Gastrocnemius medialis (tissue), 4 donors: Measurements from ENCODE around the gene WFDC5. TPM values are rescaled to one million over a fixed set of nuclear protein-coding genes. Genes with fewer than 3 reads are reported as not detected.
A peak's percentile ranks its signal among the peaks of the same experiment; 100 is the strongest.

Experiments
- ATAC-seq, 2 donors: fragments of 150-250 bp; one replicate each; pipeline ENCODE4 v1.9.1; 2016
- DNase-seq, 2 donors: peaks; one replicate each; pipeline ENCODE4 v3.0.0-alpha.2; 2019
- H3K27ac ChIP-seq, 4 donors: fragments of 200-600 bp; sonication (generic); 1 replicate in 1 of 4; 2 replicates in 3 of 4; pipeline ENCODE4 v1.5.1; 2016 to 2018; ENCODE audit warnings: mild to moderate bottlenecking in 2 of 4, moderate library complexity in 1 of 4
- H3K27me3 ChIP-seq, 3 donors: fragments of 200-600 bp; sonication (generic) in 2 of 3; 1 replicate in 1 of 3; 2 replicates in 2 of 3; pipeline versions ENCODE4 v1.5.1 to v1.6.0; 2016 to 2019; ENCODE audit warnings: mild to moderate bottlenecking in 1 of 3, moderate library complexity in 1 of 3
- H3K36me3 ChIP-seq, 2 donors: fragments of 200-600 bp; sonication (generic) in 1 of 2; one replicate each; pipeline ENCODE4 v1.5.1; 2017 to 2018
- H3K4me1 ChIP-seq, 2 donors: fragments of 200-600 bp; sonication (generic) in 1 of 2; one replicate each; pipeline ENCODE4 v1.5.1; 2016 to 2017; ENCODE audit warnings: mild to moderate bottlenecking in 2 of 2
- H3K4me3 ChIP-seq, 4 donors: fragments of 200-600 bp; sonication (generic) in 3 of 4; 1 replicate in 1 of 4; 2 replicates in 3 of 4; pipeline ENCODE4 v1.5.1; 2016 to 2019; ENCODE audit warnings: mild to moderate bottlenecking in 2 of 4
- H3K9me3 ChIP-seq, 3 donors: fragments of 200-600 bp; sonication (generic) in 2 of 3; 1 replicate in 1 of 3; 2 replicates in 2 of 3; pipeline ENCODE4 v1.5.1; 2016 to 2019
- POLR2A ChIP-seq, 2 donors: fragments of 450-650 bp; IDR thresholded peaks; one replicate each; pipeline ENCODE4 v1.6.1; 2017; ENCODE audit warnings: antibody characterized with exemption in 2 of 2, mild to moderate bottlenecking in 2 of 2, moderate library complexity in 2 of 2
- in situ Hi-C, 4 donors: fragments of 200-750 bp; cut with MboI; loops; one replicate each; pipeline versions ENCODE4 v1.15.0 to v1.8.0; 2017; ENCODE audit warnings: low sequenced_read_pairs in 4 of 4
- intact Hi-C: fragments of 100-400 bp; cut with DNase I; formaldehyde crosslinking; loops from one replicate; pipeline ENCODE4 v1.15.1; 2023; ENCODE audit warnings: low total_unique reads
- total RNA-seq, 4 donors: library from RNA; depleted of rRNA; stranded (reverse); fragments of >200 nt; gene quantifications; one replicate each; pipeline versions ENCODE4 v1.1.0 to v1.2.3, GENCODE V29; 2016
- TF ChIP-seq, protein P1 (sequence below), 5 experiments: fragments of 450-650 bp in 3 of 5; fragments of 200-600 bp in 2 of 5; sonication (generic) in 2 of 5; IDR thresholded peaks in 4 of 5; conservative IDR thresholded peaks in 1 of 5; 1 replicate in 4 of 5; 2 replicates in 1 of 5; pipeline ENCODE4 v1.5.1; 2016 to 2019; ENCODE audit warnings: antibody characterized with exemption in 5 of 5, mild to moderate bottlenecking in 3 of 5, moderate library complexity in 3 of 5

WFDC5 gene
- total RNA-seq, 4 donors from 2014 or later = not detected

DNA sequence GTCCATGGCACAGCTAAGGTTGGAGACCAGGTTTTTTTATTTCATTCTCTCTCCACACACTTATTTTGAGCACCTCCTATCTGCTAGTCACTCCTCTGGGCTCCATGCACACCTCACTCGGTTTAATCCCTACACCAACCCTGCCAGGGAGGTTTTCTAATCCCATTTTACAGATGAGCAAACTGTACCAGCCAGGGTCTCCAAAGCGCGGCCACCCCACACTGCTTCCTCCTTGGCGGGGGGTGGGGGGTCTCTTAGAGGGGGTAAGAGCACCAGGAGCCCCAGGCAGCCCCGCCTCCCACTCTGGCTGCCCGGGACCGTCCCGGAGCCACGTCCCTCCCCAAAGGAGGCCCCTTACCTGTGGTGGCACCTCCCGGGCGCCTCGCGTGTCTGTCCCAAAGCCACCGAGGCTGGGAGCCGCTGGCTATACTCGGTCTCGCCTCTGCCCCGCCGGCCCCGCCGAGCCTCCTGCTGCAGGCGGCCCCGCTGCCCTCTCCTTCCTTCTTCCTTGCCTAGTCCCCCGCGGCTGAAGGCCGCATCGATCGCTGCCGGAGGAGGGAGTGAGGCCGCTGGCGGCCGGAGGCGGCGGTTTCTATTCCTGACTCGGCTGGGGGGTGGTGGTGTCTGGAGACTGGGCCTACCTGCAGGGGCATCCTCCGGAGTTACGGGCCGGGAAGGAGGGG, 14.3 kb downstream of the WFDC5 start, which contains the start of gene KCNS1:
Gene KCNS1 (minus strand): TSS at position 565 of the 683 bp plus-strand sequence. CDS start 1,891 bp downstream, outside the sequence.
- Histone ChIP-seq H3K27me3 (peaks cover 50 to 56% (median 55%) of the 10 kb centered on the region in 3 donors), H3K9me3 (no peaks in the 10 kb centered on the region), H3K27ac (no peak within 1 kb of the TSS), H3K36me3 (no peaks in the 10 kb centered on the region), H3K4me1 (no peaks in the 10 kb centered on the region), H3K4me3 (no peak within 1 kb of the TSS)
- in situ Hi-C loops (no loop called here), intact Hi-C loops (no loop called here)
- TF ChIP-seq, protein P1, sequence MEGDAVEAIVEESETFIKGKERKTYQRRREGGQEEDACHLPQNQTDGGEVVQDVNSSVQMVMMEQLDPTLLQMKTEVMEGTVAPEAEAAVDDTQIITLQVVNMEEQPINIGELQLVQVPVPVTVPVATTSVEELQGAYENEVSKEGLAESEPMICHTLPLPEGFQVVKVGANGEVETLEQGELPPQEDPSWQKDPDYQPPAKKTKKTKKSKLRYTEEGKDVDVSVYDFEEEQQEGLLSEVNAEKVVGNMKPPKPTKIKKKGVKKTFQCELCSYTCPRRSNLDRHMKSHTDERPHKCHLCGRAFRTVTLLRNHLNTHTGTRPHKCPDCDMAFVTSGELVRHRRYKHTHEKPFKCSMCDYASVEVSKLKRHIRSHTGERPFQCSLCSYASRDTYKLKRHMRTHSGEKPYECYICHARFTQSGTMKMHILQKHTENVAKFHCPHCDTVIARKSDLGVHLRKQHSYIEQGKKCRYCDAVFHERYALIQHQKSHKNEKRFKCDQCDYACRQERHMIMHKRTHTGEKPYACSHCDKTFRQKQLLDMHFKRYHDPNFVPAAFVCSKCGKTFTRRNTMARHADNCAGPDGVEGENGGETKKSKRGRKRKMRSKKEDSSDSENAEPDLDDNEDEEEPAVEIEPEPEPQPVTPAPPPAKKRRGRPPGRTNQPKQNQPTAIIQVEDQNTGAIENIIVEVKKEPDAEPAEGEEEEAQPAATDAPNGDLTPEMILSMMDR (IDR thresholded peaks at IDR 0.05 in 4 of 5, conservative IDR thresholded peaks at IDR 0.05 in 1 of 5) = no peak
- no peak for TF ChIP-seq POLR2A (IDR thresholded peaks at IDR 0.05)
- DNase-seq = no peak
- ATAC-seq = no peak

DNA sequence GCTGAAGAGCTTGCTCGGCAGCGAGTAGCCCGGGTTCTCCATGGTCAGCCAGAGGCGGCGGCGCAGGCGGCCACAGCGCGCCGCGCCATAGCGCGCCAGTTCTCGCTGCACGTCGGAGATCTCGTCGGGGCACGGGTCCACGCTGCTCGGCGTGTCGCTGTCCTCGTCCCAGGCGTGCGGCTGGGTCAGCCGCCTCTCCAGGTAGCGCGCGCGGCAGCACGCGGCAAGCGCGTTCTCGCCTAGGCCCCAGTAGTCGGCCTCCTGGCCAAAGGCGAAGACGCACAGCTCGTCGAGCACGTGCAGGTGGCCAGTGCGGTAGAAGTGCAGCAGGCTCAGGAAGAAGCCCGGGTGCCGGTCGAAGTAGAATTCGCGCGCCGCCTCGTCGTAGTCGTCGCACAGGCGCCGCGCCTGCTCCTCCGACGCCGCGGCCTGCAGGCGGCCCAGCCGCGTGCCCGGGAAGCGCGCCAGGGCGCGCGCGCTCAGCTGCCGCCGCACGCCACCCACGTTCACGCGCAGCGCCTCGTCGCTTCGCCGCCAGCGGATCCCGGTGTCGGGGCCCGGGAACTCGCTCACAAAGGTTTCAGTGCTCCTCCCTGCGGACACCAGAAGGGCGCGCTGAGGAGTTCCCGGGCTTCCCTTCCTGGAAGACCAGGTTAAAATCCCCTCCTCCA, 16.7 kb downstream of the WFDC5 start:
- Histone ChIP-seq H3K27ac (no peak overlapping the region), H3K9me3 (no peaks in the 10 kb centered on the region), H3K4me1 (no peaks in the 10 kb centered on the region), H3K27me3 (peaks cover 49 to 56% (median 50%) of the 10 kb centered on the region in 3 donors), H3K4me3 (no peak overlapping the region), H3K36me3 (no peaks in the 10 kb centered on the region)
- ATAC-seq (no peak), DNase-seq (no peak)
- in situ Hi-C loops = loop anchor here in 2 of 4 donors (10.0 kb wide), 1 partner anchor 53 kb away; no protein-coding TSS in a partner anchor
- intact Hi-C loops = loop anchor here (10.0 kb wide), 1 partner anchor 83 kb away; no protein-coding TSS in a partner anchor
- TF ChIP-seq, protein P1 (IDR thresholded peaks at IDR 0.05 in 4 of 5, conservative IDR thresholded peaks at IDR 0.05 in 1 of 5) = no peak

GRCh38 chr20:45097485-45098102, 17.4 kb downstream of the WFDC5 start:
- in situ Hi-C loops = loop anchor here in 2 of 4 donors (10.0 kb wide), 1 partner anchor 53 kb away; no protein-coding TSS in a partner anchor
- no peak overlapping the region for H3K4me3 ChIP-seq
- intact Hi-C loops = loop anchor here (10.0 kb wide), 1 partner anchor 83 kb away; no protein-coding TSS in a partner anchor
- H3K9me3 ChIP-seq = no peaks in the 10 kb centered on the region
- no peak for TF ChIP-seq POLR2A (IDR thresholded peaks at IDR 0.05)
- TF ChIP-seq, protein P1 (IDR thresholded peaks at IDR 0.05 in 4 of 5, conservative IDR thresholded peaks at IDR 0.05 in 1 of 5) = peak in 1 of 5 experiments; percentile 10
- peaks cover 46 to 56% (median 49%) of the 10 kb centered on the region in 3 donors for H3K27me3 ChIP-seq
- no peaks in the 10 kb centered on the region for H3K4me1 ChIP-seq
- H3K27ac ChIP-seq = no peak overlapping the region
- no peak for ATAC-seq
- H3K36me3 ChIP-seq = no peaks in the 10 kb centered on the region
- DNase-seq = no peak

GRCh38 chr20:45096781-45097180, 18.2 kb downstream of the WFDC5 start:
- intact Hi-C loops (loop anchor here (10.0 kb wide), 1 partner anchor 82 kb away; no protein-coding TSS in a partner anchor), in situ Hi-C loops (loop anchor here in 2 of 4 donors (10.0 kb wide), 1 partner anchor 52 kb away; no protein-coding TSS in a partner anchor)
- Histone ChIP-seq H3K36me3 (no peaks in the 10 kb centered on the region), H3K27me3 (peaks cover 46 to 56% (median 49%) of the 10 kb centered on the region in 3 donors), H3K4me3 (no peak overlapping the region), H3K27ac (no peak overlapping the region), H3K4me1 (no peaks in the 10 kb centered on the region), H3K9me3 (no peaks in the 10 kb centered on the region)
- DNase-seq (no peak), ATAC-seq (no peak)
- TF ChIP-seq, protein P1 (IDR thresholded peaks at IDR 0.05 in 4 of 5, conservative IDR thresholded peaks at IDR 0.05 in 1 of 5) = no peak
- no peak for TF ChIP-seq POLR2A (IDR thresholded peaks at IDR 0.05)
